ENCODE results near the gene UBE3C.
"Not testable (repeated sequence)": the region's sequence is repeated elsewhere in the genome, so short reads cannot be mapped to it uniquely, and the experiment has no call there.

The UBE3C gene

DNA sequence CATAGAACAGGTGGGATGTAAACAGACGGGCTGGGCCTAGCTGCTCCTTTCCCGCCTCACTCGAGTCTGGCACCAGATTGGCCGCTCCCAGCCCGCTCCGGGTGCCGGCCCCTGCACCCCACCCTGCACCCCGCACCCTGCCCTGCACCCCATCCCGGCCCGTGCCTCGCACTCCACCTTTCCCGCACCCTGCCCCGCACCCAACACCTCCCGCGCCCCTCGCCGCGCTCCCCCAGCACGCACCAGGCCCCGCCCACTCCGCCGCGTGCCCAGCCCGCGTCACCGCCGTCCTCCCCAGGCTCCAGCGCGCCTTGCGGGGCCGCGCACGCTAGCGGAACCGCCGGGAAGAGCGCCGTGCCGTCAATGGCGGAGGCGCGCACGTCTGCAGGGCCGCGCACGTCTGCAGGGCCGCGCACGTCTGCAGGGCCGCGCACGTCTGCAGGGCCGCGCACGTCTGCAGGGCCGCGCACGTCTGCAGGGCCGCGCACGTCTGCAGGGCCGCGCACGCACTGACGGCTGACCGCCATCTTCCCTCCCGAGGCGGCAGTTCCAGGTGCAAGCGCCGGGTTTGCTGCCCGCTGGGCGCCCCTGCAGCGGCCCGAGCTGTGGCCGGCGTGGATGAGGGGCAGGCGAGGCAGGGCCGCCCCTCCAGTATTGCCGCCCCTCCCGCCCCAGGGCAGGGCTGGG is at the start of gene UBE3C:
UBE3C (plus strand) TSS at position 503 of the 687 bp plus-strand sequence. CDS start 347 bp downstream, outside the sequence.
- DNase-seq: peak; percentile 98

DNA sequence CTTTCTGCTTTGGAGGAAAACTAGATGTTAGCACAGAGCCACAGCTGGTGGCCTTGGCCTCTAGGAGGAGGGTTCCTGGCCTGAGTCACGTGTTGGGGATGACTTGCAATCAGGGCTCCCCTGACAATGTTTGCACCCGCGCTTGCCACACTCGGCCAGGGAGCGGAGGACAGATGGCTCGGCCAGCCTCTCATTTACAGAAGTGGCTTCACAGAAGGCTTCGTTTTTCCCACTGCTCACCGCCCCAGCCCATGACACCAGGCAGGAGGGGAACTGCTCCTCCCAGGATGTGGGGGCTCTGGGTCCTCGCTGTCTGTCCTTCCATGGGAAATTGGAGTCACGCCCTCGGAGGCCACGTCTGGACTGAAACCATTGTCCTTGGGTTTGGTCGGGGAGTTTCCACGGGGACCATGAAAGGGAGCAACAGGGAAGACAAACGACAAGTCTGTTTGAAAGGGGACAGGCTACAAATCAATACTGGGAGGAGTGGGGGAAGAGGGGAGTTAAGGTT is 49.6 kb upstream of the UBE3C start:
- DNase-seq: no peak

DNA sequence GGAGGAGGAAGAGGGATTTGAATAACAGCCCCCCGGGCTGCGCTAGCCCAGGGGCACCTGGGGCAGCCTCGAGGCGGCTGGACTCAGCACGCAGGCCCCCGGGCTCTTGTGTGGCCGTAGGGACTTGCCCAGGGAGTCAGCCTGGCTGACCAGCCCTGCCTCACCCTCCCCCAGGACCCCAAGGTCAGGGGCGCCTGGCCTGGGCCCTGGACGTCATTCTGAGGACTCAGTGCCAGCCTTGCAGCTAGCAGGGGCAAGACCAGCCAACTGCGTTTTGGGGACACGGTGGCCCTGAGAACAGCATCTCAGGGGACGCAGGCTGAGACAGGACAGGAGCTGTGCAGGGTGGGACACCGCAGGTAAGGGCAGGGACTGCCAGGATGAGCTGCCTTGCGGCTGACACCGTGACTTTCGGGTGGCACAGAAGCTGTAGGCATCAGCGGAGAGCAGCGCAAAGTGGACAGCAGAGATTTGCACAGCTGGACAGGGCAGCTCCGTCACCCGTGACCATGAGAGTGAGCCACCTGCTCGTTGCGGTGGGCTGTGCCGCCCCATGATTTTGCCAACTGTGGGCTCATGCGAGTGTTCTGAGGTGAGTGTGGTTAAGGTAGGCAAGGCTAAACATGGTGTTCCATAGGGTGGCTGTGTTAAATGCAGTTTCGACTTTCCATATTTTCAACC is 48.1 kb upstream of the UBE3C start:
- no peak for DNase-seq

DNA sequence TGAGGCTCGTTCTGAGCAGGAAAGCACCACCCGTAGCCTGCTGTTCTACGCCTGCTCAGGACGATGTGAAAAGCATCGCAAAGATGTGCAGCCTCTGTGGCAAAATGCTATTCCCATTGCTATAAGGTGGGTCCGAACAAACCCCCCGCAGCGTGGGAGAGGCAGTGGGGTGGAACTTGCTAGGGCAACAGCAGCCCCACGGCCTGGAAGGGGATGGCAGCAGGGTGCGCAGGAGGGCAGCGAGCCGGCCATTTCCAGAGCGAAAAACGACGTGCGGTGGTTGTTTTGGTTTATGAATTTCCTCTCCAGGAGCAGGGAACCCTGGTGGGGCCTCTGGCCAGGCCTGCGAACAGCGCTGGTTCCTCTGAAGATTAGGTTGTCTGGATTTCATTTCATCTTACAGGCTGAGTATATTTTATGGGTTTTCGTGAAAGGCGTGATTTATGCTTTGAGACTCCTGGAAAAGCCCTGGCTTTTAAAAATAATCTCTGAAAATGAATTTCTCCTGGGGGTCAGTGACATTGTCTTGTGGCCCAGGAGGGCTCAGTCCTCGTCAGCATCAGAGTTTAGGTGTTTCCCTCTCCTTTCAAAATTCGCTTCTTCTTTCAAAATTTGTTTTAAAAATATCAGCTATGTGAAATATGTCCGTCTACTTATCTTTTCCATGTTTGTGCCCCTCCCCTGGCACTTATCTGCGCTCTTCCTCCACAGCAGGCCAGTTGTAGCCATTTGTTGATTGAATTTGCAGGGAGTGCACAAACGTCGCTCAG is 42.3 kb upstream of the UBE3C start:
- DNase-seq: peak; percentile 37

DNA sequence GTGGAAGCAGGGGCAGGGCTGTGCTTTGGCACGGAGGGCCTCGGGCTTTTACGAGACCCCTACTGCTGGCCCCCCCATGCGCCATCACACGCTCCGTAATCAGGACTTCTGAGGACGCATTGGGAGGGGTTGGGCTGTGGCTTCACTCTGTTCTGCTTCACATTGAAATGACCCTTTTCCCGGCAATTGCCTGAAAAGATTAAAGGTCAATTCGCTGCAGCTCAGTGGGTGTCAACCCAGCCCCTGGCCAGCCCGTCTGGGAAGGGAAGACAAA is 41.7 kb upstream of the UBE3C start:
- DNase-seq: no peak

DNA sequence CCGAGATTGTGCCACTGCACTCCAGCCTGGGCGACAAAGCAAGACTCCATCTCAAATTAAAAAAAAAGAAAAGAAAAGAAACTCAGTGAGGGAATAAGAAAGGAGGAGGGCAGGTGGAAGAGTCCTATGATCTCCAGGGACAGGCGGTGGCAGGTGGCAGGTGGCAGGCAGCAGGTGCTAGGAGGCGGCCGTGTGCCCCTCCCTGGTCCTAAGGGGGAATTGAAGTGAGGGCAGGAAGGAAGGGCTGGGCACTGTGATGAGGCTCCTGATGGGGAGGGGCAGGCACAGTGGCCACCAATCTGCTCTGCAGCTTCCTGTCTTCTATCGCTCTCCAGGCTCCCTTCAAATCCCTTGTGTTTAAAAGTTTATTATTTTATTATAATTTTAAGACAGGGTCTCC is 41.2 kb upstream of the UBE3C start:
- peak; percentile 70 for DNase-seq

DNA sequence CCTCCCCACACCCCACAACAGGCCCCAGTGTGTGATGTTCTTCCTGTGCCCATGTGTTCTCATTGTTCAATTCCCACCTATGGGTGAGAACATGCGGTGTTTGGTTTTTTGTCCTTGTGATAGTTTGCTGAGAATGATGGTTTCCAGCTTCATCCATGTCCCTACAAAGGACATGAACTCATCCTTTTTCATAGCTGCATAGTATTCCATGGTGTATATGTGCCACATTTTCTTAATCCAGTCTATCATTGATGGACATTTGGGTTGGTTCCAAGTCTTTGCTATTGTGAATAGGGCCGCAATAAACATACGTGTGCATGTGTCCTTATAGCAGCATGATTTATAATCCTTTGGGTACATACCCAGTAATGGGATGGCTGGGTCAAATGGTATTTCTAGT is 38.7 kb upstream of the UBE3C start:
- DNase-seq: not testable (repeated sequence)

DNA sequence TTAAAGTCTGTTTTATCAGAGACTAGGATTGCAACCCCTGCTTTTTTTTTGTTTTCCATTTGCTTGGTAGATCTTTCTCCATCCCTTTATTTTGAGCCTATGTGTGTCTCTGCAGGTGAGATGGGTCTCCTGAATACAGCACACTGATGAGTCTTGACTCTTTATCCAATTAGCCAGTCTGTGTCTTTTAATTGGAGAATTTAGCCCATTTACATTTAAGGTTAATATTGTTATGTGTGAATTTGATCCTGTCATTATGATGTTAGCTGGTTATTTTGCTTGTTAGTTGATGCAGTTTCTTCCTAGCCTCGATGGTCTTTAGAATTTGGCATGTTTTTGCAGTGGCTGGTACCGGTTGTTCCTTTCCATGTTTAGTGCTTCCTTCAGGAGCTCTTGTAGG is 35.1 kb upstream of the UBE3C start:
- DNase-seq: not testable (repeated sequence)

DNA sequence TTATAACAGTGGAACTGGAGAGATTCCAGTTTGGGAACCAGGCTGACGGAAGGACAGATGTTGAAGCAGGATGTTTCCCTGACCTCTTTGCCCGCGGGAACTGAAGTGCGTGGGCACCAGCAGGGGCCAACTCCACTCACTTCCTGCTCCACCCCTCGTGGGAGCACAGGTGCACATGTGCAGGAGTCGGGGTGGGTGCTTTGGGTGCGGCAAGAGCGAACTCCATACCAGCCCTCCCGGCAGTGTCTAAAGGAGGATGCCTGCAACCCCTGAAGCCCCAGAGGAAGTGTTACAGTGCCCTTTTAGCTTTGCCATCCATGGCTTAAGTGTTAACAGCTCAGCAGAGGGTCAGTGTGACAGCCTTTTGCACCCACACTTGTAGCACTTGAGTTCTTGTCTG is 27.4 kb upstream of the UBE3C start:
- no peak for DNase-seq

DNA sequence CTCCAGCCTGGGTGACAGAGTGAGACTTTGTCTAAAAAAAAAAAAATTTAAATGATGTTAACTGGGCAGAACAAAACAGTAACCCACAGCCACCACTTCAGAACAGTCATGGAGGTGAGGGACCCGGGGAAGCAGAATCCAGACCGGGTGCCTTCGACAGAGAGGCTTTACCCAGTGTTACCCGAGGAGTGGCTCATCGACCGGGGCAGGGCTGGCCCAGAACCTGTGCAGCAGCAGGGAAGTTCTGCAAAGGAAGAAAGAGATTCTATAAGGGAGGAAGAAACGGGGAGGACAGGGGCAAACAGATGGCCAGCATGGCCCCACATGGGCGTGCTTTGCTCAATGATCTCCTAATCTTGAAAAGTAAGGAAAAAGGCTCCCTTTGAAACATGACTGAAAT is 26.0 kb upstream of the UBE3C start:
- DNase-seq: no peak

DNA sequence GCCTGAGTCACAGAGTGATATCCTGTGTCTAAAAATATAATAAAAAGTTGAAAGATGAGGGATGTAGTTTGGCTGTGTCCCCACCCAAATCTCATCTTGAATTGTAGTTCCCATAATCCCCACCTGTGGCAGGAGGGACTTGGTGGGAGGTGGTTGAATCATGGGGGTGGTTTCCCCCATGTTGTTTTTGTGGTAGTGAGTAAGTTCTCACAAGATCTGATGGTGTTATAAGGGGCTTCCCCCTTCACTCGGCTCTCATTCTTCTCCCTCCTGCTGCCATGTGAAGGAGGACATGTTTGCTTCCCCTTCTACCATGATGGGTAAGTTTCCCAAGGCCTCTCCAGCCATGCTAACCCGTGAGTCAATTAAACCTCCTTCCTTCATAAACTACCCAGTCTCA is 25.1 kb upstream of the UBE3C start:
- DNase-seq: no peak

DNA sequence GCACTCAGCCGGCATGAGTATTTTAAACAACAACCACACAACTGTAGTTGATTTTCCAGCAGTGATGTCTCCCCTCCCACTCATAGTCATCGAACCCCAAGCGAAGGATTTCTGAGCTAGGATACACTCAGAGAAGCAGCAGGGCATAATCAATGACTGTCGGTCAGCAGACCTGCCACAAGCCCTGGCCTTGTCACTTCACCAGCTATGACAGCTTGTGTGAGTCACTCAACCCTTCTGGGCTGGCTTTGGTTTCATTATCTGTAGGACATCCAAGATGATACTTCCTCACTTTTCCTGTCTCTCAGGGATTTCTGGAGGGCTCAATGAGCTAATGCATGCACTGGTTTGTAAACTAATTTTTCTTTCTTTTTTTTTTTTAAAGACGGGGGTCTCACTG is 22.0 kb upstream of the UBE3C start:
- no peak for DNase-seq

DNA sequence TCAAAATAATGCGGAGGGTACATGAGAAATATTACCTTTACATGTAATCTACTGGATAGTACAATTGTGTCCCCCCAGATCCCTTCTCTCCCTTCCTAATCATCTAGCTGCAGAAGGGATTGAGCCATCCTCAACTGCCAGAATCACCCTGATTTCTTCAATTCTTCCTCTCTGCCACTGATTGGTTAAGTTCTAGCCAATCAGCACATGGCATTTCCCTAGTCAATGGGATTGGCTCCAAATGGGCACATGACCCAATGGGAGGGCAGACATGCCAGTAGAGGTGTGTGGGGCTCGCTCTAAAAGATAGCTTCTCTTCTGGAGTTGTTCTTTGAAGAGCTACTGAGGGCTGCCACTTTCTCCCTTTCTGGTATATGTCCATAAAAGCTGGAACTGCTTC is 20.9 kb upstream of the UBE3C start:
- no peak for DNase-seq

DNA sequence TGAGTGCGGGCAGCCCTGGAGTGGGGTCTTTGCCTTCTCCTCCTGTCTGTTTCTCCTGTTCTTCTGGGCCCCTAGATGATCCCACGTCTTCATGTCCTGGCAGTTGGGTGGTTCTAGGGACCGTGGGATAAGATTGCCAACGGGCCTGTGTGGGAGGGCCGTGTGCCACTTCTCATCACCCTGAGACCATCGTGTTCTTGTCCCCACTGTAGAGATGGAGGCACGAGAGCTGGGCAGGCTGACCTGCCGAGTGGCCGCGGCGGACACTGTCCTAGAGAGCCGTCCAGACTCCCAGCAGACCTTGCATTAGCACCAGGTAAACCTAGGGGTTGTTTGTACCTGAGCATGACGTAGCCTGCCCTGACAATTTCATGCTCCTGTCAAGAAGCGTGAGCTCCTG is 18.5 kb upstream of the UBE3C start:
- no peak for DNase-seq

DNA sequence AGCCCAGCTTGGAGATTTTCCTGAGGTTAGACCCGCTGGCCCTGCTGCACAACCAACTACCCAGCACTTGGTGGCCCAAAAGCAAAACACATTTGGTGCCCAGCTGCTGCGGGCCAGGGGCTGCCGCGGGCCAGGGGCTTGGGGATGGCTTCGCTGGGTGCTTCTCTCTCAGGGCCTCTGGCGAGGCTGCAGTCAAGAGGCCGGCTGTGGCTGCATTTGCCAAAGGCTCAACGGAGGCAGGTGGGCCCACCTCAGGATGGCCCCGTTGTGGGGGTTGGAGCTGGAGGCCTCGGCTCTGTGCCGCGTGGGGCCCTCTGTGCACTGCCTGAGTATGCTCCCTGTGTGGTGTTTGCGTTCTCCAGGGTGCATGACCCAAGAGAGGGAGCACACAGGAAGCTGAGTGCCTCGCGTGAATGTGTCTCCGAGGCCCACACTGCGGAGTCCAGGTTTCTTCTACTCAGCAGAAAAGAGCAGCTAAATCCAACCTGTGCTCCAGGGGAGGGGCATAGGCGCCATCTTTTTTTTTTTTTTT is 17.5 kb upstream of the UBE3C start:
- DNase-seq: no peak

DNA sequence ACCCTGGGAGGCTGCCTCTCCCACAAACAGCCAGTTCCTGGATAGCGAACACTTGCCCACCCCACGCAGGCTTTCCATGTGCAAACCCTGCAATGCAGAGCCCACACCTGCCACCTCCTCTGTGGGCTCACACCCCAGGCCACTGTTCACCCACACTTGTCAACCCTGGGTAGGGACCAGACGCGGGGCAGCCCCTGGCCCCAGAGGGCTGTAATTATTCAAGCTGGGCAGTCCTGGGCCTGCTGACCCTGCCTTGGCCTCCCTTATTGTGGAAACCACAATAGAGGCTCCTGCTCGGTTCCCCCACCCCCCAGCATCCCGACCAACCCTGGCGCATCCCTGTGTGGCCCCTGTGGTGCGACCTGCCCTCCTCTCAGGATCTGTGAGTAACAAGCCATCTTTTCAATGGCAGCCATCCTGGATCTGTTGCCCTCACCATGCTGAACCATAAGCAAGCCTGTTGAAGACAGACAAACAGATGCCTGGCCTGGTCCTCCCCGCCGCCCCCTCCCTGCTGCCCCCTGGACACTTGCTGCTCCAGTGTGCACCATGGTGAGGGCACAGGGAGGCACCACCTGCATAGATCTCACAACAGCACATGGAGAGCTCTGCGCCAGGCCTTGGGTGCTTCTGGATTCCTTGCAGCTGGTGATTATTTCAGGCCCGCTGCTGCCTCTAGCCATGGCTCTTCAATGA is 15.8 kb upstream of the UBE3C start:
- DNase-seq: no peak

DNA sequence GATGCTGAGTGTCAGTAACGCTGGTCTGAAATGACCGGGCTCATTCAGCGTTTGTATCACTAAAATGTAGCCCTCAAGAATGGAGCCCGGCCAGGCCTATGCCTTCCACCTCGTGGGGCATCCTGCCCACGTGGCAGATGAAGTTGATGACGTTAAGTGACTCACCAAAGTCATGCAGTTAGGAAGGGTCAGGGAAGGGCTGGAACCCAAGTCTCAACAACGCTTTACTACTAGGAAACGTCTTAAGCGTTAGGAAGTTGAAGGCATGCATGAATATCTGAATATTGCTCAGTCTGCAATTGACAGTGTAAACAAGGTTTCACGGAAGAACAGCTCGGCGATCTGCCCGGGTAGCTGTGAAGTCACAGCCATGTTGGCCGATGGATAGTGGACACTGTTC is 14.0 kb upstream of the UBE3C start:
- no peak for DNase-seq

DNA sequence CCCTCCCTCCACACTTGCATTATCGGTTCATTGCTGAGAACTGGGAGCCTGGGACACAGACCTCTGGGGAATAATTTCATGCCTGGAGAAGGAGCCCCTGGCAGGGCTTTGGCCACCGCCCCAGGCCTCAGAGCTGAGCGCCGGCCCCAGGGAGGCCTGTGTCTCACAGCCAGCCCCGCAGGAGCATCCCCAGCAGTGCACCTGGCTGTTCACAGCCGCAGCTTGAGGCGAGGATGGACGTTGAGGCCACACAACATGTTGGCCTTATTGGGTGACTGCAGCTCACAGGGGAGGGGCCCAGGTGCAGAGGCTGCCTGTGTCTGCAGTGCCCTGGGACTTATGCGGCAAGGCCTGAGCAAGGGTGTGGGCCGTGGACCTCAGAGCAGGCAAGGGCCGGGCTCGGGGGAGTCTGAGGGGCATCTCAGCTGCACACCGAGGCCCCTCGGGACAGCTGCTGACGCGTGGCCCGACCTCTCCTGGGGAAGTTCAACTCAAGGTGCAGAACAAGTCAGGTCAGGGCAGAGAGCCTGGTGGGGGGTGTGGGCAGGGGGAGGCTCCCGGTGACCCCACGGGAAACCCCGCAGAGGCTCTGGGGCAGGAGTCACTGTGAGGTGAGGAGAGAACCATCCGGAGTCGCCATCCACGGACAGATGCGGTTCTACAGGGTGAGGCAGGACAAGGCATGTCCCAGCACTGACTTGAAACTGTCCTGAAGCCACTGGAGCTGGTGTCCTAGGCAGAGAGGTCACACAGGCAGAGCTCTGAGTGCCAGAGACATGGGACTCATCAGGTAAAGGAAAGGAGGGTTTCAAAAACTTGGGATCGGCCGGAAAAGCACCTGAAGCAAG is 13.1 kb upstream of the UBE3C start:
- no peak for DNase-seq

DNA sequence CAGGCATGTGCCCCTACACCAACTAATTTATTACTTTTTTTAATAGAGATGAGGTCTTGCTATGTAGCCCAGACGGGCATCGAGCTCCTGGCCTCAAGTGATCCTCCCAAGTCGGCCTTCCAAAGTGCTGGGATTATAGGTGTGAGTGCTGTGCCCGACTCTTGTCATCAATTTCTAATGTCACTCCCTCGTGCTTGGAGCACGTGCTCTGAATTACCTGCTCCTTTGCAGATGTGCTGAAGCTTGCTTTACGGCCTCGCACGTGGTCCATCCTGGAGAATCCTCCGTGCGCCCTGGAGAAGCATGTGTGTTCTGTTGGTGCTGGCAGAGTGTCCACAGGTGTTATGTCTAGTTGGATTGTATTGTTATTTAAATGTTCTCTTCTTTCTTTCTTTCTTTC is 11.8 kb upstream of the UBE3C start:
- DNase-seq: no peak

DNA sequence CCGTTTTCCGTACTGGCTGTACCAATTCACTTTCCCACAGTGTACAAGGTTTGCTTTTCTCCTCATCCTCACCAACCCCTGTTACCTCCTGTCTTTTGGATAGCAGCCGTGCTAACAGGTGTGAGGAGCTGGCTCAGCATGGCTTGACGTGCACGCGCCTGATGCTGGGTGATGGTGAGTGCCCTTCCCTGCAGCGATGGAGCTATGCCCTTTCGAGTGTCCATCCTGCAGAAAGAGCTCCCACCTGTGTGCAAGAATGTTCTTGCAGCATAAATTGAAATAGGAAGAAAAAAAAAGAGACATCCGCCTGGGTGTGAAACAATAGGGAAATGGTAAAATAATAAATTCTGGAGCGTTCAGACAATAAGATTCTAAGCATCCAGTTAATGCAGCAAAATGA is 9.5 kb upstream of the UBE3C start:
- DNase-seq: peak; percentile 79

DNA sequence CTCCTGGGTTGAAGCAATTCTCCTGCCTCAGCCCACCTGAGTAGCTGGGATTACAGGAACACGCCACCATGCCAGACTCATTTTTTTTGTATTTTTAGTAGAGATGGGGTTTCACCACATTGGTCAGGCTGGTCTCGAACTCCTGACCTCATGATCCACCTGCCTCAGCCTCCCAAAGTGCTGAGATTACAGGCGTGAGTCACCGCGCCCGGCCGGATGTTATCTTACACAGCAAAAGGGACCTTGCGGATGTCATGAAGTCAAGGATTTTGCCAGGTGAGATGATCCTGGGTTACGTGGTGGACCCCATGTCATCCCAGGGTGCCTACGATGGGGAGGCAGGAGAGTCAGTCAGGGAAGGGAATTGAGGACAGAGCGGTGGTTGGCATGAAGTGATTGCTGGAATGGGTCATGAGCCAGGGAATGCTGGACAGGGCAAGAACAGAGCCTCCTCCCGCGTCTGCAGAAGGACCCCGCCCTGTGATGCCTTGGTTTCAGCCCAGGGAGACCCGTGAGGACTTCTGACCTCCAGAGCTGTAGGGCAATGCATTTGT is 8.7 kb upstream of the UBE3C start:
- DNase-seq: no peak

DNA sequence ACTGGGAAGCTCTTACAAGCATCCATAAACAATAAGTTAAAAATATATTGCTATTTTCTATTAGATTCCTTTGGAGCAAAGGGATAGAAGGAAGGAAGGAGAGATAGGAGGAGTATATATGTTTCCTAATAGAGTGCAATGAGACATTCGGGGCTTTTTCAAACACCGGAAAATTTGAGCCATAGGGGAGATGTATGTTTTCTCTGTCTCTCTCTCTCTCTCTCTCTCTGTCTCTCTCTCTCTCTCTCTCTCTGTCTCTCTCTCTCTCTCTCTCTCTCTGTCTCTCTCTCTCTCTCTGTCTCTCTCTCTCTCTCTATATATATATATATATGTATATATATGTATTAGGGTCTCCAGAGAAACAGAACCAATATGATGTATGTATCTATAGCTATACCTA is 7.9 kb upstream of the UBE3C start:
- DNase-seq: not testable (repeated sequence)
